Fibroblast of upper back skin (primary cell): Measurements from ENCODE around the gene USP33.
"Not testable (repeated sequence)": the region's sequence is repeated elsewhere in the genome, so short reads cannot be mapped to it uniquely, and the experiment has no call there.

Experiments
- DNase-seq: peaks from one replicate; pipeline ENCODE4 v3.0.0-alpha.2; 2013

Gene USP33

DNA sequence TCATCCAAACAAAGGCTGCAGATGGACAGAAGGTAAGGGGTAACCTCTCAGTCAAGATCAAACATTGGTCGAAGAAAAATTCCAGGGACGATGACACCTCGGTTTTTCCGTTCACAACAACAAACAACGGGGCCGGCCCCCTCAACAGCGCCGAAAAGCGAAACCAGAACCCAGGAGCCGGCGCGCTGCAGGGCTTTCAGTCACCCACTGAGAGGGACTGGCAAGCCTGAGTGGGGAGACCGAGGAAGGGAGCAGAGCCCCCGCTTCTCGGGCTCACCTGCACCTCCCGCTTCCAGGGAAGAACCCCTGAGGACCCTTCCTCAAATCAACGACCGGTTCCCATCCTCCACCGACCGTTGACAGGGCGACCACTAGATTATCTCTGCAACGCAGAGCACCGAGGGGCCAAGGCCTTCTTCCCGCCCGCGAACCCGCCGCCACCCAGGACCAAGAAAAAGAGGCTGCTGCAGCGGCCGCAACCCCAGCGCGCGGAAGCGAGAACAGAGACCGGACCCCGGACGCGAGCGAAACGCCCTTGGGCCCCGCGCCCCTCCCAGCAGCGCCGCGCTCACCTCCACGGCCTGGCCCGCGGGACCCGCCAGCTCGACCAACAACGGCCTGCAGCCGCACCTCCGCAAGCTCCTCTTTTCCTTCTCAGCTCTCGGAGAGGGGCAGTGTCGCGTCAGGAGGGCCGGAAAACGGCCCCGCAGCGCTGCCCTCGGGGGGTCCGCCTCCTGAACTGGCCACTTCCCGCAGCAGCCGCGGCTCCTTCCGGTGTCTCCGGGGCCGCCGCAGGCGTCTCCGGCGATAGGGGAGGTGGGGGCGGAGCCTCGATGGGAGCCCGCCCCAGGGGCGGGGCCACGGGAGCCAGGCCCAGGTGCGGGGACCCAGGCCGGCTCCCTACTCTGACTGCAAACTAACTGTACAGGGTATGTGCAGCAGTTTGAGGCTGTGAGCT lies at the start of gene USP33:
Gene USP33 (minus strand): TSS at position 782 of the 958 bp plus-strand sequence. CDS start 18,155 bp downstream, outside the sequence.
- peak; percentile 82 for DNase-seq

DNA sequence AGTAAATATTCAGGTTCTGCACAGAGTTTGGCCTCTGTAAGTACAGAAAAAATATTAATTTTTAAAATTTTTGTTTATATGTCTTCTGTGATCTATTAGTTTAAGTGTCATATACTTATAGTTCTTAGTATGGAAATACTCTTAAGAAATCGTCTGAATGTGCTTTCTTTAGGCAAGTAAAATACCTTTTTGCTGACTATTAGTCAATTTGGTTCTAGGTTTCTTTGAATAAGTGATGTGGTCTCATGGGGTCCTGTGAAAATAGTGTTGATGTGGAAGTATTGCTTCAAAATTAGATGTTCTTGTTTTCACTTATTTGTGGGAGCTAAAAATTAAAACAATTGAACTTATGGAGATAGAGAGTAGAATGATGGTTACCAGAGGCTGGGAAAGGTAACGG lies 43.7 kb upstream of the USP33 start:
- no peak for DNase-seq

DNA sequence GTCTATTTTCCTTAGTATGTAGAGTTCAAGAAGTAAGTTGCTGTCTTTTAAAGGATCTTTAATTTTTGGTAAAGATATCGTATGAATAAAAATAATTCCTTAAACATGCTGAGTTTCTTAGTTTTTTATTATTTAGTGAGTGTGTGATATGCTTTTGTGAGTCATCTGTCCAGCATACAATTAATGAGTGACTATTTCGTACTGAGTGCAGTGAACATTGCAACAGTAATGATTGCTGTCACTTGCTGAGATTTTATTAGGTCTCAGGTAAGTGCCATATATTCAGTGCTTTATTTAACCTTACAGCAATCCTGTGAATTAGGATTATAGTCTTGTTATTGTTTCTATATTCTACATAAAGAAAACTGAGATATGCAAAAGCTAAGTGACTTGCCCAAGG lies 42.4 kb upstream of the USP33 start:
- DNase-seq: no peak

DNA sequence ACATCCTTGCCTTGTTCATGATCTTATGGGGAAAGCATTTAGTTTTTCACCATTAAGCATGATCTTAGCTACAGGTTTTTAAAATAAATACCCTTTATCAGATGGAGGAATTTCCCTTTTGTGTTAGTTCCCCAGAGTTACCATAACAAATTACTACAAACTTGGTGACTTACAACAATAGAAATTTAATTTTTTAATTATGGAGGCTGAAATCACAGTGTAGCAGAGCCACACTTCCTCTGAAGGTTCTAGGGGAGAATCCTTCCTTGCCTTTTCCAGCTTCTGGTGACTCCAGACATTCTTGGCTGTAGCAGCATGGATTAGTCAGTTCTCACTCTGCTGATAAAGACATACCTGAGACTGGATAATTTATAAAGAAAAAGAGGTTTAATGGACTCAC lies 38.3 kb upstream of the USP33 start:
- no peak for DNase-seq

DNA sequence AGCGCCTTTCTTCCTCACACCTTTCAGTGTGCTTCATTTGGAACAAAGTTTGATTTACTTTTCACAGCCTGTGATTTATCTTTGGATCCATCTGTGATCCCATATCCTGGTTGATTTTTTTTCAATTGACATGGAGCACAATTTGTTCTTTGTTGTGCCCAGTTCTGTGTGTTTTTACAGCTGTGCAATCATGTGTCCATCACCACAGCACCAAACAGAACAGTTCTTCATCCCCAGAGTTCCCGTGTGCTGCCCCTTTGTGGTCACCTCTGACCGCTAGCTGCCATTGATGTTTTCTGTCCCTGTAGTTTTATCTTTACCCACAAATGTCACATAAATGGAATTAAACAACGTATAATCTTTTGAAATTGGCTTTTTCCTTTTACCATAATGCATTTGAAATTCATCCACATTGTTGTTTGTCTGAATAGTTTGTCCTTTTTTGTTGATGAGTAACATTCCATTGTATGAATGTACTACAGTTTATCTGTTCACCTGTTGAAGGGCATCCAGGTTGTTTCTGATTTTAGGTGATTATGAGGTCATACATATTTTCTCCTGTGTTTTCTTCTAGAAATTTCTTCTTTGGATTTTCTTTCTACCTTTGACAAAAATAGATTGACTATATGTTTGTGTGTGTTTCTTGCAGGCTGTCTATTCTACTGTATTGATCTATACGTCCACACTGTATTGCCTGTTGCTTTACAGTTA lies 37.2 kb upstream of the USP33 start:
- DNase-seq: no peak

DNA sequence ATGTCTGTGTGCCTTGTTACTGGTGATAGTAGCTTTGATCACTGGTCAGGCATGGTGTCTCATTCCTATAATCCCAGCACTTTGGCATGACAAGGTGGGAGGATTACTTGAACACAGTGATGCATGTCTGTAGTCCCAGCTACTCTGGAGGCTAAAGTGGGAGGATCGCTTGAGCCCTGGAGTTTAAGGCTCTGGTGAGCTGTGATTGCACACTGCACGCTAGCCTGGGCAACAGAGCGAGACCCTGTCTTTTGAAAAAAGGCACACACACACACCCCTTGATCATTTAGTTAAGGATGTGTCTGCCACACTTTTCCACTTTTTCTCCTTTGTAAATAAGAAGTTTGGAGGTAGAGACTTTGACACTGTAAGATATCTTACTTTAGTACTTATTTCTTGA lies 34.9 kb upstream of the USP33 start:
- DNase-seq: no peak

DNA sequence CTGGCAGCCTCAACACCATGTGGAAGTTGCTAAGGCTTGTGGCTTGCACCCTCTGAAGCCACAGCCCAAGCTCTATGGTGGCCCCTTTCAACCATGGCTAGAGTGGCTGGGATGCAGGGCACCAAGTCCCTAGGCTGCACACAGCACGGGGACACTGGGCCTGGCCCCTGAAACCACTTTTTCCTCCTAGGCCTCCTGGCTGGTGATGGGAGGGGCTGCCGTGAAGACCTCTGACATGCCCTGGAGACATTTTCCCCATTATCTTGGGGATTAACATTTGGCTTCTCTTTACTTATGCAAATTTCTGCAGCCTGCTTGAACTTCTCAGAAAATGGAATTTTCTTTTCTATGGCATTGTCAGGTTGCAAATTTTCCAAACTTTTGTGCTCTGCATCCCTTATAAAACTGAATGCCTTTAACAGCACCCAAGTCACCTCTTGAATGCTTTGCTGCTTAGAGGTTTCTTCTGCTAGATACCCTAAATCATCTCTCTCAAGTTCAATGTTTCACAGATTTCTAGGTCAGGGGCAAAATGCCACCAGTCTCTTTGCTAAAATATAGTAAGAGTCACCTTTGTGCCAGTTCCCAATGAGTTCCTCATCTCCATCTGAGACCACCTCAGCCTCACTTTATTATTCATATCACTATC lies 26.6 kb upstream of the USP33 start:
- DNase-seq: not testable (repeated sequence)

DNA sequence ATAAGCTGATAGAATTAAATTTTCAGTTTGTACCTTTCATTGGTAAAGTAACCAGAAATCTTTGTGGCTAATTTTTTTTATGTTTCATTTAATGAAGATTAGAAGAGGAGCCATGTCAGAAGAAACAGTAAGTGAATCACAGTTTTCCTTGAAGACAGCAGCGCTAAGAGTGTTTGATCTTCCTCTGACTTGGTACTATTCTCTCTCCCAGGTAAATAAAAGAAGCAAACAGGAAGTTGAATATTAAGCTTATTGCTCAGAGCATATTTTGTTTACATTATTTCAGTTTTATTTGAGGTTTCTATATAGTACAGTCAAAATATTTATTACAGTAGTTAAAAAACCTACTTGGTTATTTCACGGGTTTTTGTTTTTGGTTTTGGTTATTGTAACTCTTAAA lies 23.5 kb upstream of the USP33 start:
- no peak for DNase-seq

DNA sequence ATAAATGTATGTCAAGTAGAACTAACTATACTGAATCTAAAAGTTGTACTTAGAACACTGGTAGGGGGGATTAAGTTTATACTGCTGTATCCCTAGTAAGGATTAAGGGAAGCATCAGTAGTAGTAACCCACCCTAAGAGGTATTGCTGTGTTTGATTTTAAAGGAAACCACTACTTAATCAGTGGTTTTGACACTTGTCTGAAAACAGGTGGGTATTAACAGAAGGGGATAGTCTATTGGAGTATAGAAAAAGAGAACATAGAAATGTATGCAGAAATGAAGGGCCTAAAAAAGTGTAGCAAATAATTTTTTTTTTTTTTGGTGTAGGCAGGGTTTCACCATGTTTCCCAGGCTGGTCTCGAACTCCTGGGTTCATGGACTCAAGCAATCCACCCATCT lies 22.0 kb upstream of the USP33 start:
- DNase-seq: no peak

DNA sequence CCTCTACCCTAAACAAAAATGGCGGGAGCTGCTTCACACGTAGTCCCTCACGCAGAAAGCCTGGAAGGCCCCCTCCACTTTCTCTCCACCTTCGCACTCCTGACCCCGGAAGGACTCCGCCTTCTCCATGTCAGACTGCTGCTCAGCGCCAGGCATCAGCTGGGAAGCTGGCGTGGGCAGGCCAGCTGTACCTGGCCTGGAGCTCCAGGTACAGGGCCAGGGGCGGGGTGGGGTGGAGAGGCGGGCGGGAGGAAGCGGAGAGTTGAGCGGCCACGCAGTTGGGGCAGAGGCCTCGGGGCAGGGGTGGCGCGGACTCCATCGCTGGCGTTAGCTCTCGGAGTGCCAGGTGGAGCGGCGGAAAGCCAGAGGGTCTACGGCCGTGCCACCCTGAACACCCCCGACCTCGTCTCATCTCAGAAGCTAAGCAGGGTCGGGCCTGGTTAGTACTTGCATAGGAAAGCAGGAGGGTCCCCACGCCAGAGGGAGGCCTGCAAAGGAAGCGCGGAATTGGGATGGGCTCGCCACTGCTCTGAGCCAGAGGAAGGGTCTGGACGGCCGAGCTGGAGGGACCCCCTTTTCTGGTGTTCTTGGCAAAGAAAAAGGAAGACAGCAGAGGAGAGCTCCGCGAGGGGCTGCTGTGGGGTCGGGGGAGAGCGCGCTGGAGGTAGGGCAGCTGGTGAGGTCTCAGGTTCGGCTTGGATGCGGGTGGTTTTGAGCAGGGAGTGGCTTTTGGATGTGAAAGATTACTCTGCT lies 20.1 kb upstream of the USP33 start, which contains the start of gene MIGA1:
Gene MIGA1 (plus strand): TSS at position 121 of the 753 bp plus-strand sequence. CDS start 3,604 bp downstream, outside the sequence.
- DNase-seq: peak; percentile 89

DNA sequence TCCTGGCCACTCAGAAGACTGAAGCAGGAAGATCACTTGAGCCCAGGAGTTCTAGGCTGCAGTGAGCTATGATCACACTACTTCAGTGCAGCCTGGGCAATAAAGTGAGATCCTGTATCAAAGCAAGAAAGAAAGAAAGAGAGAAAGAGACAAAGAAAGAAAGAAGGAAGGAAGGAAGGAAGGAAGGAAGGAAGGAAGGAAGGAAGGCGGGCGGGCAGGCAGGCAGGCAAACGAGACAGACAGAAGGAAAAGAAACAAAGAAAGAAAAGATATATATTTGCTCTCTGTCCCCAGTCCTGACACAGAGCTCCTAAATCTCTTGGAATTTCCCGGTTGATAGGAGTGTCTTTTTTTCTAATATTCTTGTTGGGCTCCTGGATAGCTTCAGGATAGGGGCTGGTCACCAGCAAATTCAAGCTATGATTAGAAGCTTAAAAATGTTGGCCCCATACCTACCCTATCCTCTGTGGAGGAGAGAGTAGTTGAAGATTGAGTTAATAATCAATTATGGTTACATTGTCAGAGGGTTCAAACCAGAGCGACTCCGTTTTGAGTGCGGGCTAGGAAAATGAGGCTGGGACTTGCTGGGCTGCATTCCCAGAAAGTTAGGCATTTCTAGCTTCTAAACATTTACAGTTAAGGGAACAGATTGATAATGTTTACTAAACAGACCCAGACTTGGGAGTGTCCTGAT lies 16.5 kb upstream of the USP33 start:
- no peak for DNase-seq

DNA sequence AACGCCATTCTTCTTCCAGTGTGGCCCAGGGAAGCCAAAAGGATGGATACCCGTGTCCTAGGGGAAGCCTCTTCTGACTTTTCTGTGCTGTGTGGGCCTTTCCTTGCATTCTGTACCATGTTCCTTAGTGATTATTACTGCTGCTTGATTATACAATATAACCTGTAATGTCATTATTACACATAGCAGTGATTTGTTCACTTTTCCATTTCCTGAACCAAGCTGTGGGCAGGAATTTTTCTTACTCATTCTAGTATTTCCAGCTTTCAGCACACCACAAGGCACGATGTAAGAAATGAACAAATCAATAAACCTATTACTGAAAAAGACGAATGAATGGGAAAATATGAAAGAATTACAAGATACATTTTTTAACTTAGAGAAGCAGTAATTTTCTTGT lies 8.4 kb upstream of the USP33 start:
- DNase-seq: no peak

DNA sequence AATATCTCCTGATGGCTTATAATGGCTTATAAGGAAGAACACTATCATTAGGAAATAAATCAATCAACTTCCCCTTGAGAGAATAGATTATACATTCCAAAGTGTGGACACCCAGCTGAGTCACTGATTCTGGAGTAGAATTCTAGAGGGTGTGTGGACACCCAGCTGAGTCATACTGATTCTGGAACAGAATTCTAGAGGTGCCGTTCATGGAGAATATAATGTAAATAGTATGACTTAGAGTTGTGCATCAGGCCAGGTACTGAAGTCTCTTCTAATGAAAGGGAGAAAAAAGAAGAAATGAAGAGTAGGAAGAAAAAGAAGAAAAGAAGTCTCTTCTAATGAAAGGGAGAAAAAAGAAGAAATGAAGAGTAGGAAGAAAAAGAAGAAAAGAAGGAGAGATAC lies 2.4 kb upstream of the USP33 start:
- peak; percentile 69 for DNase-seq

DNA sequence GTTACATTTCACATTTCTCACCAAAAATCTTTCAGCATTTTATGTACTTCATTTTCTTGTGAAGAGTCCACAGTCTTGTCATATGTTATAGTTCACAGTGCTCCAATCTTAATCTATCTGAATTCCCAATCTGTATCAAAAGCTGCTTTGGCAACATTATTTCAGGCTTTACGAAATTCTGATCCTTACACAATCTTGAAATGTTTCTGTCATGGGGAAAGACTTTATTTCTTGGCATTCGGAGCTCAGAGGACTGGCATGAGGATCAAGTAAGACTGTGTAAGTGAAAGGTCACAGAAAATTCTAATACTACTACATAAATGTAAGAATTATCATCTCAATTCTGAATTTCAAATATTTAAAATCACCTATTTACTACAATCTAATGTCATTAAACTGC lies 2.0 kb downstream of the USP33 start:
- DNase-seq: peak; percentile 23

DNA sequence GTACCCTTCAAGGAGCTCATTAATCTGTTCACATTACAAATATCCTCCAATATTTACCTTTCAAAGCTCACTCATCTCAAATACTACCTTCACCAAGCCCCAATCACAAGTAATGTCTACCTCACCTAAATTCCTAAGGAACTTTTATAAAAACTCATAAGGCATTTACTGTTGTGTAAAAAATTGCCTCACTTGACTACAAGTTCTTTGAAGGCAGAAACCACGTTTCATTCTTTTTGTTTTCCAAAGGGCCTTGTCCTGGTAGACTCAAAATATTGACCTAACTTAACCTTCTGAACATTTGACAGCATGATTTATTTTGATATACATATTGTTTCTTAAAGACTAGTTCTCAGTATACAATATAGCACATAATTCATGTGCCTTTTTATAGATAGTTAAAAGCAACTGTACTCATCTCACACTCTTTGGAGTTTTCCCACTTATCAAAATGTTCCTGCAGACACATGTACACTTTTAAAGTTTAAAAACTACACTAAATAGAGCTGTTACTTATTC lies 2.5 kb downstream of the USP33 start:
- DNase-seq: no peak

DNA sequence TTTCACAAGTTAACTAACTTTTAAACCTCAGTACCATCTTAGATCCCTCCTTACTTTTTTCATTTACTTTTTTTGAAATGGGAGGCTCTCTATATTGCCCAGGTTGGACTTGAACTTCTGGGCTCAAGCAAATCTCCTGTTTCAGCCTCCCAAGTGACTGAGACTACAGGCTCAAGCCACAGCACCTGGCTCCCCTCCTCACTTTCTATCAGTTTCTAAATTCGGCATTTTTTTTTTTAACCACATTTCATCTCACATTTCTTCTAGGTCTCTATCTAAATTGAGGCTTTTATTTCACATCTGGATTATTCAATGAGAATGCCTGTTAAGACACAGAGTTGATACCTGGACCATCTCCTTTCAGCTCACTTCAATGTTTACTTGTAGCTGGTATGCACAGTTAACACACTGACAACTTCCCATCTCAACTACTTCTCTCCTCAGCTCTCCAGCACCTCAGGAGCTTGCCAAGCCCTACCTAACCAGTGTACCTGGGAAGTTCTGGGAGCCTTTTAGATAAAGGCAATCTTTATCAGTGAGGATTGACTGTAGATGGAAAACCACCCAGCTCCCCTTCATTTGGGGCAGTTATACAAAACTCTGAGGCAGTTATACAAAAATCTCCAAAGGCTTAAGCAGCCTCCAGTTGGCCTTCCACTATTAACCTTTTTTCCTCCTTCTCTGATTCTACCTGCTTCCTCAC lies 3.4 kb downstream of the USP33 start:
- DNase-seq: no peak

DNA sequence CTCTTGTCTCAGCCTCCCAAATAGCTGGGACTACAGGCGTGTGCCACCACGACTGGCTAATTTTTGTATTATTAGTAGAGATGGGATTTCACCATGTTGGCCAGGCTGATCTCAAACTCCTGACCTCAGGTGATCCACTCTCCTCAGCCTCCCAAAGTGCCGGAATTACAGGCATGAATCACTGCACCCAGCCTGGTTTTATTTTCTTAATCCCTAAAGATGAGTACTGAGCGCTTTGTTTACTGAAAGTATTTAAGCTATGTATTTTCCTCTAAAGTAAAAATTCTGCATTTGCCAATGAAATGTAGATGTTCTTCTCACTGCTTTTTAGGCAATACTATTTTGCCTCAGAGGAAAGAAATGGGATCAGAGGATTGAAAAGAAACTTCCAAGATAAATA lies 10.2 kb downstream of the USP33 start:
- not testable (repeated sequence) for DNase-seq

DNA sequence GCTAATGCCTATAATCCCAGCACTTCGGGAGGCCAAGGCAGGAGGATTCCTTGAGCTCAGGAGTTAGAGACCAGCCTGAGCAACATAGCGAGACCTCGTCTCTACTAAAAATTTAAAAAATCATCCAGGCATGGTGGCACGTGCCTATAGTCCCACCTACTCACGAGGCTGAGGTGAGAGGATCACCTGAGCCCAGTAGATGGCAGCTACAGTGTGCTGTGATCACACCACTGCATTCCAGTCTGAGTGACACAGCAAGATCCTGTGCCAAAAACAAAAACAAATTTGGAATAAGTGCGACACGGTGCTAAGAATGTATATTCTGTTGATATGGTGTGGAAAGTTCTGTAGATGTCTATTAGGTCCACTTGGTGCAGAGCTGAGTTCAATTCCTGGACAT lies 15.1 kb downstream of the USP33 start:
- no peak for DNase-seq

DNA sequence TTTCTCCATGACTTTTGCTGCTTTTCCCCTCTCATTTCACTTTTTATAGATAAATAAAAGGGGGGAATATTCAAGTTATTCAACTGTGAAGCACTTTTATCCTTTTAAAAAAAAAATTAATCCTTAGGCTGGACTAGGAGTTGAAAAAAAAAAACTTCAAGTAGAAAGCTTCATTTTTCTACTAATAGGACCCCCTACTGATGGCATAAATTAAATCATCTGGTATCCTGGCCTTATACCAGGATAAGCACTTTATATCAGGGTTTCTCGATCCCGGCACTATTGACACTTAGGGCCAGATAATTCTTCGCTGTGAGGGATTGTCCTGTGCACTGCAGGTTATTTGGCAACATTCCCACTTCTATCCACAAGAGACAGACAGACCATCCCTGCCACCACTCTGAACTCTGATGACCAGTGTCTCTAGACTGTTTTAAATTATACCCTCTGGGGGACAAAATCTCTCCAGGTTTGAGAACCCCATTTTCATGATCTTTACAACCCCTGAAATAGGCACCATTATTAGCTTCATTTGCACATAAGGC lies 17.6 kb downstream of the USP33 start:
- no peak for DNase-seq

DNA sequence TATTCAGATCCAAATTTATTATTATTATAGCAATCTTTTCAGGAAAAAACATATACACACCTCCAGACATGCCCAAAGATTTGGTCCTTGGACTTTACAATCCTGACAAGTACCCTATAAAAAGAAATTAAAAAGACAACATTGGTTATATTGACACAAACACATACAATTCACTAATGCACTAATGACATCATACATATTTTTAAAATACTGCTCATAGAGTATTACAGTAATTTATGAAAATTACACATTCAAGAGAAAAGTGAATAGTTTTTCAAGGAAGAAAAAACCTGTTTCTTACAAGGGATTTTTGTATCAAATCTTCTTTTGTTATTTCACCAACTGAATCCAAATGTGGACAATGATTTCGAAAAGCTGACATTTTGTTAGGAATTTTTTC lies 18.3 kb downstream of the USP33 start:
- no peak for DNase-seq

DNA sequence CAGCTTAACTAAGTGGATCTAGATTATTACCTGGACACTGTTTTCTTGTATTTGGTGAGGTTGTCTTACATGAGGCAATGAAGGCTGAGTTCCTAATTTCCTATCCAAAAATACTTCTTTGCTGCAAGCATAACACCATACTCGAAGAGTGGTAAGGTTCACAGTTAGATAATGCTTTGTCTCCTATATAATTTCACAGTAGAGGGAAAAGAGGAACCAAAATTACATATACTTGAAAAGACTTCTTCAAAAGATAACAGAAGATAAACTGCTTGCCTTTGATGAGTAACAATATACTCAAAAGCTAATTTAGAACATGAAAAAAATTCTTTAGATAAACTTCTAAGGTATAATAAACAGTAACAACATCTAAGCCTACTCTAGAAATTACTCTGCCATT lies 20.4 kb downstream of the USP33 start:
- DNase-seq: no peak
